Hematopoietic multipotent progenitor cell treated with erythropoietin and hydrocortisone succinate and interleukin-3 and kit ligand, for 6 days (in vitro differentiated cells): ENCODE measurements around the gene BBS4.

Experiments
- DNase-seq: peaks from one replicate; pipeline ENCODE4 v3.0.0-alpha.2; 2015

The BBS4 gene

DNA sequence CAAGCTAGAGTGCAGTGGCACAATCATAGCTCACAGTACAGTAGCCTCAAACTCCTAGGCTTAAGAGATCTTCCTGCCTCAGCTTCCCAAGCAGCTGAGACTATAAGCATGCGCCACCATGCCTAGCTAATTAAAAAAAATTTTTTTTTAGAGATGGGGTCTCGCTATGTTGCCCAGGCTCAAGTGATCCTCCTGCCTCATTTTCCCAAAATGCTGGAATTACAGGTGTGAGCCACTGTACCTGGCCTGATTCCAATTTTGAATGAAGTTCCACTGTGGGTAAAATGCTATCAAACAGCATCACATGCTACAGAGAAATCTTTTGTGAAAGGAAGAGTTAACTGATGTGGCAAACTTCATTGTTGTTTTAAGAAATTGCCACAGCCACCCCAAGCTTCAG lies 80.0 kb downstream of the BBS4 start:
- DNase-seq: no peak

DNA sequence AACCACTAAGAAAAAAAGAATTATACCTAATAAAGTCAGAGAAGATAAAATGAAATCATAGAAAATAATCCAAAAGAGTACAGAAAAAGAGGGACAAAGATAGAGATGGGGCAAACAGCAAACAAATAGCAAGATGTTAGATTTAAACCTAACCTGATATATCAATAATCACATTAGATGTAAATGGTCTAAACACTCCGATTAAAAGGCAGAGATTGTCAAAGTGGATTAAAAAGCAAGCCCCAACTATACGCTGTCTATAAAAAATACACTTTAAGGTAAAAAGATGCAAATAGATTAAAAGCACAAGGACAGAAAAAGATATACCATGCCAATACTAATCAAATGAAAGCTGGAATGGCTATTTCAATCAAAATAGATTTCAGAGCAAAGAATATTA lies 80.8 kb downstream of the BBS4 start:
- DNase-seq: no peak

DNA sequence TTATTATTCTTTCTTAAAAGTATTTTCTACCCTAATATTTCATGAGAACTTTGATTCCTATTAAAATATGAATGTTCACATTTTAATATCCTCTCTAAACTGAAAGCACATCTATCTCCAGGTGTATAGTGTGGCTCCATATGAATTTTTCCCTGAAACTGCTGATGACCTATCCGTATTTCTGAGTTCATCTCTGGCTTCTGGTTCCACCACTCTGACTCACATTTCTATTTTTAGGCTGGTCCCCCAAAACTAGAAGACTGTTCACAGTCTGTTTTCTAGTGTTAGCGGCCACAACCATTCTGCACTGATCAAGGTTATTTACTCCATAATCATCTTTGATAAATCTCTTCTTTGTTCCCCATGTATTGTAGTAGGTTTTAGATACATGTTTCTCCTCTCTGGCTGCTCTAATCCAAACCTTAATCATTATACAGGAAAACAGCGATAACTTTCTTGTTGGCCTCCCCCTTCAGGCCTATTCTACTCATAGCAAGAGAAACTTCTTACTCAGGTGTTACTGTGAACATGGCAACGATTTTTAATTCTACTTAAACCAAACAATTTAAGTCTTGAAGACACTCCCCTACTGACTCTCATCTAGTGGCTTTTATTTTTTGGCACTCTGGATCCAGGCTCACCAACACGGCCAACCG lies 84.8 kb downstream of the BBS4 start:
- peak; percentile 28 for DNase-seq

DNA sequence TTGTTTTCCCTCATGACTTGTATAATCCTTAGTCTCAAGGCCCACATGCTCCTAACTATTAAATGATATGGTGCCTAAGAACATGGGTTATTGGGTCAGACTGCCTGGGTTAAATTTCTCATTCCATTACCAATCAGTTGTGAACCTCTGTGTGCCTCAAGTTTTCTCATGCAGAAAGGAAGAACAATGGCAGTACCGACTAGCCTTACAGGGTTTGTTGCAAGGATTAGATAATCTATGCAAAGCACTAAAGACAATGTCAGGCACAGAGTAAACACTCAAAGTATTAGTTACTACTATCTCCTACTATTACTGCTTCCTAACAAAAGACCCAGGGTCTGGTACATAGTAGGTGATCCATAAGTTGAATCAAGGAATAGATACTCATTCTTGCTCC lies 85.3 kb downstream of the BBS4 start:
- no peak for DNase-seq

DNA sequence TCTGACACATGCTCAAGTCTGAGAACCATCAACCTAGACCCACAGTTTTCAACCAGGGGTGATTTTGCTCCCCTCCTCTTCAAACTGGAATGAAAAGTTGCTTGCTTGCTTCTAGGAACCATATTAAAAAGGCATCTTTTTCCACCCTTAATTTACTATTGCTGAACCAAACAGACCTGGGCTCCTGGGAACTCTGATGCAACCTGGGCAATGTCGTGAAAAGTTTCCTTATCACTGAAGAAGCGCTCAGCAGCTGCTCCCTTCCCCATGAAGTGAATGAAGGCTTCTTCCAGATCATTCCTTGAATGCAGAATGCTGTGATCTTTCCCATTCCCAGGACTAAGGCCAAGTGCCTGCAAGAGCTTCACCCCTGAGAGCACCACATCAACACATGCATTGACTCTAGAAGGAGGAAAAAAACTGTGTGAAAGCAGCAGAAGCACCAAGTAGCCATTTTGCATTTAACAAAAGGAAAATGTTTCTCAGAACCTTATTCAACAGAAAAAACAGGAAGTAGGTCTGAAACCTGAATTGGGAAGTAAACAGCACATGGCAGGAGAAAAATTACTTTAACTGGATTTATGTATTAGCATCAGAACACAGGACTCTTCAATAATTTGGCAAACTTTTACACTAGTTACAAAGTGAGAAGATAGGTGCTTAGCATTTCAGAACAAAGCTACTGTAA lies 88.8 kb downstream of the BBS4 start:
- DNase-seq: peak; percentile 25

DNA sequence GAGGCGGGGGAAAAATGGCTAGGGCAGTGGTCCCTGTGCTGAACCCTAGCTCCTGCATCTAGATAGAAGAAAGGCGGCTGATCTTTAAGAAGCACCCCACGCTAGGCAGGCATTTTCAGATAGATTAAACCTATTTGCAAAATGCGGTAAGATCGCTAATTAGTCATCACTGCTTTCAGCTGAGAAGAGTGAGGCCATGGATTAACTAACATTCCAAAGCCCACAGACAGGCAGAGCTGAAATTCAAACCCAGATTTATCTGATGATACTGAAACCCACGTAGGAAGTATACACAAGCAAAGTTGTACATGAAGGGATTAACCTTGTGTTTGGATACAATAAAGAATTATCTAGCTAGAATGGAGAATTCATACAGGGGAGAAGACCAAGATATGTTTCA lies 92.8 kb downstream of the BBS4 start:
- DNase-seq: no peak

DNA sequence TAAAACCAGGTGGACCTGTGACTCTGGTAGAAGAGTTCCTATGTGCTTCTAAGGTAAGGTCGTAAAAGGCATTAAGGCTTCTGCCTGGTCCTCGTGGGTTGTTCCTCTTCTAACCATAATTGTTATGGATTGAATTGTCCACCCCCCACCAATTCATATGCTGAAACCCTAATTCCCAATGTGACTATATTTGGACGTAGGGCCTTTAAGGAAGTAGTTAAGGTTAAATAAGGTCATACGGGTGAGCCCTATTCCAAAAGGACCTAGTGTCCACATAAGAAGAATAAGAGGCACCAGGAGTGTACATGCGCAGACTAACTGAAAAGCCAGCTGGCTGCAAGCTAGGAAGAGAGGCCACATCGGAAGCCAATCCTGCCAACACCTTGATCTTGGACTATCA lies 95.6 kb downstream of the BBS4 start:
- DNase-seq: no peak

DNA sequence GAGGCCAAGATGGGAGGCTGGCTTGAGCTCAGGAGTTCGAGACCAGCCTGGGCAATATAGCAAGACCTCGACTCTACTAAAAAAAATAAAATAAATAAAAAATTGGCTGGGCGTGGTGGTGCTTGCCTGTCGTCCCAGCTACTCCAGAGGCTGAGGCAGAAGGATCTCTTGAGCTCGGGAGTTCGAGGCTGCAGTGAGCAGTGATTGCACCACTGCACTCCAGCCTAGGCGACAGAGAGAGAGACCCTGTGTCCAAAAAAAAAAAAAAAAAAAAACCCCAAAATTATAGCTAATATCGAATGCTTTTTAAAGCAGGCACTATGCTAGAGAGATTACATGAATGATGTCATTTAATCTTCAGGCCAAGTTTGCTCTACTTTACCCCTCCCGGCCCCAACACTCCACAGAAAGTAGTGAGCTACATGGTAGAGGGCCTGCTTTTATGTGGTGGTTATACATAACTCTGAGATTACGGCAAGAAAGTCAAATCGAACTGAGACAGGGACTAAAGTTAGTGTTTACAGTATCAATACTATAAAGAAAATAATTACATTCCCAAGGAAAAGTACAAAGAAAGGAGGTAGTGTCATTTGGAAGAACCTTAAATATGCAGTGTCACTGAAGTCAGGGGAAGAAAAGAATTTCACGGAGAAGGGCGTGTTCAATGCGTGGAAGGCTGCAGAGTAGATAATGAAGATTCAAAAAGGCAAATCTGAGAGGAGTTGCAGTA lies 96.4 kb downstream of the BBS4 start:
- peak; percentile 36 for DNase-seq

DNA sequence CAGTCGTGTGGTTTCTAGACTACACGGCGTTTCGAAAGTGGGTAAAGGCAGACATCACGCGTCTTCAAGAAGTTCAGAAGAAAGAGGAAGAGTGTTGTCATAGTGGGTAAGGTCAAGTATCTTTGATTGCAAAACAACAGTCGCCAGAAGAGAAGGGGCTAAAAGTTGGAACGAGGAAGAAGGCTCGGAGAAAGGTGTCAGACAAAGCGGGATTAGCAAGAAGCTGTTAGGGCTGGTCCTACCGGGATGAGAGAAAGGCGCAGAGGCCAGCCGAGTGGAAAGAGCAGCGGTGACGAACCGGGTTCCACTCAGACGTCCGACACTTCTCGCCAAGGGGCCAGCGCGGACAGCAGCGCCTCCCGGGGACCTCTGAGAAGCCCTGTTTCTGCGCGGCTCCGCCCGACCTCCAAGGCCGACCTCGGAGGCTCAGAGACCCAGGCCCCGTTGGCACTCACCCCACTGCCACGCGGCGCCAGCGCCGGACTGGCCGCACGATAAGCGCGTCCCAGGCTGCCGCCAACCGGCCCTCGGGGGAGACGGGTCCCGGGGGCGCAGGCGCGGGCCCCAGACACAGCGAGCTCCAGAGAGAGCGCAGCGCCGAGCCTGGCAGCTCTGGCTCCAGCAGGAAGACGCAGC lies 97.1 kb downstream of the BBS4 start:
- peak; percentile 86 for DNase-seq

DNA sequence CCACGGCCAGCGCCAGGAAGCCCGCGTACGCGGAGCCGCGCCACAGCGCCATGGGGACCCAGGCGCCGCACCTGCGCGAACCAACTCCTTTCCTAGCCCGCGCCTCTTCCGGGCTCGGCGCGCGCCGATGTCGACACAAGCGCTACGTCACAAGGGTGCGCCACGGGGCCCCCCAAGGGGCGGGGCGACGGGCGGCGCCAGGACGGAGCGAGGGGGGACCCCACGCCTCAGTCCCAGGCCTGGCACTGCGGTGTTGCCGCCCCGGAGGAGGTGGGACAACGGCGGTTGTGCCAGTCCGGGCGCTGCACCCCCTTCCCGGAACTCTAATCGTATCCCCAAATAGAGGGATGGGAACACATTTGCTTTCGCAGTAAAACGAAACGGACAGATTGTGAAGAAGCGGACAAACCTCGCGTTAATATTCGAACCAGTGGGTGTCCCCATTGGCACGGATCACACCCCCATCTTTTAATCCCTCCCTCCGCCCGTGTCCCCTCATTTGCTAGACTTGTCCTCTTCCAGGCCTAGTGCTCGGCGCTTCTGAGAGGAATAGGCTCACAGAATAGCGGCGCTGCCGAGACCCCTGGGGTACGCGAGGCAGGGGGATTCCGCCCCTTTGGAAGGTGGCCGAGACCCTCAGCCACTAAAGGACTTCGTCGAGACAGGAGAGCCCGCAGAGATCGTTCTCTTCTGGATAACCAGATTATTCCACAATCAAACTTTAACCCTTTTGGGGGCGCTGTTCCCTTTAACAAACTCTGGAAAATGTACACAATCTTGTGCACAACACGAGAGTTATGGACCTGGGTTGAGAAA lies 97.8 kb downstream of the BBS4 start, which contains the start of gene ADPGK:
Gene ADPGK, minus strand, starts transcription at position 119 of the 816 bp plus-strand sequence. Its CDS starts 67 bp downstream, at position 52.
- peak; percentile 95 for DNase-seq

DNA sequence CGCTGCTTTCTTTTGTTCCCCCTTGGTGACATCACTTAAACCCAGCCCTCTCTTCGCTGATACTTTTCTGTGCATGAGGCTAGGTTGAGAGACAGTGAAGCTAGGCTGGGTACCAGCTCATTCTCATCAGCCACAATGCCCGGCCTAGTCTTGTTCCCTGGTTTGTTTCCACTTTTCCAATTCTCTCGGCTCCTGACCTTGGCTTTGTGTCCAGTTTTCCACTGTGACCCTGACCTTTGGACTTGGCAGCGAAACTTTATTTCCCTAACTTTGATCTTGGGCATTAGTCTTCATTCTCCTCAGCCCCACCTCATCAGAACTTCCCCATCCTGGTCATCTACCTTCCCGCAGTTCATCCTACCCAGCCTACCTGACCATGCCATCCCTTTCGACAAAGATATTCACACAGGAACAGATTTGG lies 98.5 kb downstream of the BBS4 start:
- no peak for DNase-seq

DNA sequence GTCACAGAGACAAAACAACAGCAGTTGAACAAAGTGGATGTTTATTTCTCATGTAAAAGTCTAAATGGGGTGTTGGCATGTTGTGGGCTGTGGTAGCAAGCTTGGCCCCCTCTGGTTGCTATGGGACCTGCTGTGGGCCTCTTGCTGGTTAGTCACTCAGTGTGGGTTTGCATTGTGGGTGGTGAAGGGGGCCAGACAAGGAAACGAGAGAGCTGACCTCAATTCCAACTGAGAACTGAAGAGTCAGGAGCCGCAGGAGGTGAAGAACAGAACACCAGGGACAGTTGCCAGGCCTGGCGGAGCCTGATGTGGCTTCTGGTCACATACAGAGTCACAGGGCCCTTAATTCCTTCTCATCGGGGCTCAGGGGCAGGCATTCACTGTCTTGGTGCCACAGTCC lies 99.4 kb downstream of the BBS4 start:
- peak; percentile 13 for DNase-seq

DNA sequence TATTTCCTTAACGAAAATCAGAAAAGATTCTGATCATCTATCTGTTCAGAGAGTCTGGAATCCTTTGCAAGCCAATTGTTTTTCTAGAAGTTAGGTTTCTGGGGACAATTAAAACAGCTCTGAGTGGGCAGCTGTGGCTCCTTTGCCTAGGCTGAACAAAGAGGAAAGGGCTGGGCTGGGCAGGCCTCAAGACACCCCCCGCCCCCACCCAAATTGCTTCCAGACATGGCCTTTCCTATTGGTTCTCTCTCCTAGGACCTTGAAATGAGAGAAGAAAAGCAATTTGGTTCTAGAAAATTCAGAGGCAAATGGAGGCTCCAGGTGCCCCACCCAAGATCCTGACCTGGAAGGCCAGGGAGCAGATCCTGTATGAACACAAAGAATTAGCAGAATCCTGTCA lies 99.8 kb downstream of the BBS4 start:
- DNase-seq: no peak

DNA sequence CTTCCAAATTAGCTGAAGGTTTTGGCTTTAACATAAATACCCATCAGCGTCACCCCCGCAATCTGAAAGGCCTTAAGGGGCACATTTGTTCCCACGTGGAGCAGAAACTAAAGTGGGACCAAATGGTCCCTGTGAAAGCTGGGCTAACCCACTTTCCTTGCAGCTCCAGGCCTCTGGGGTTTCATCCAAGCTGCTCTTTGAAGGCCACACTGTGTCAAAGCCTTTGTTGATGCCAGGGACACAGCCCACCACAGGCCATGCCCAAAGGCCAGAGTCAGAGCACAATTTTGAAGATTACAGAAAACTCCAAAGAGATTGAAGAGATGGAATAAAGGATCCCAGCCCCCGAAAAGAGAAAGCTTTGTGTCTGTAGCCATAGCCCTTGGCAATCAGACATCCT lies 100.2 kb downstream of the BBS4 start:
- DNase-seq: no peak

DNA sequence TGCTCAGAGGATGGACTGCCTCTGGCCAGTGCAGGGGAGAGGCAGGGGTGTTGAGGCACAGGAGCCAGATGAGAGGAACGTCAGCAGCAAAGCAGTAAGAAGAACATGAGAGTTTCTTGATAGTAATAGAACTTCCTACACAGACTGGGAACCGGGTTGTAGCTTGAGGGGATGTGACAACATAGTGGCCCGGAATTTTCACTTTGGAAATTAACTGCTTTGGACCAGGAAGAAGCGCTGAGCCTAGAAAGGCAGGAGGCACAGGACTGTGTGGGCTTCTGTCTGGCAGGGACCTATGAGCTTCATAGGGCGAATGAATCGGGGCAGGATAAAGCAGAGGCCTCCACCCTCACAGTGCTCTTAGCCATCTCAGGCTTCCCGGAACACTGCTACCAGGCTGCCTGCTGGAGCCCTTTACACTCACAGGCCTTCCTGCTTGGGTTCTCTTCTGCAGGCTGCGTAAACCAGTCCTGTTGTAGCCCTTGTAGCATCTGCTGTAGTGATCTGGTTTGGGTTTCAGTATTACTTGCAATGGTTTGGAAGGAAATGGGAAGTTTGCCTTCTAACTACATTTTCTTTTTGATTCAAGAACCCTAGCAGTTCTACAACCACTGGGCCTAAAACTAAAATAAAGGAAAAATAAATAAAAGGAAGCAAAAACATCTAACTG lies 100.8 kb downstream of the BBS4 start:
- no peak for DNase-seq

DNA sequence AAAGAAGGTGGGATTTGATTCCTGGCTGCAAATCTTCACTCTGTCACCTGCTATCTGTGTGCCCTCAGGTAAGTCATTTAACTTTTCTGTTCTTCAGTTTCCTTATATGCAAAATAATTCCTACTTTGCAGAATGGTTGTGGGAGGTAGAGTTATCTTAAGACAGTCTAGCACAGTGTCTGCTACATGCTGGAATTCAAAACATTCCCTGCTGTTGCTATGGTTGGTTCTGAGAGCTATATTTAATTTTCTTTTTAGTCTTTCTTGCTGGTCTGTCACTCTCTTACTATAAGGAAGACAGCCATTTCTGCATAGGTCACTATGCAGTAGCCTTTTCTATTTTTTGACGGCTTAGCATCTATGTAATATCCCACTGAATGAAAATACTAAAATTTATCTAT lies 101.5 kb downstream of the BBS4 start:
- DNase-seq: no peak
